HCT116 (cell line): ENCODE measurements around the gene CETP. TPM values are rescaled to one million over a fixed set of nuclear protein-coding genes. Genes with fewer than 3 reads are reported as not detected.

Experiments used
- ATAC-seq: fragments of 200-7000 bp; cut with Tn5 transposase; 2 replicates; pipeline ENCODE4 v1.9.1; 2020; ENCODE audit warnings: mild to moderate bottlenecking, moderate library complexity
- BruUV-seq: library from RNA; stranded (reverse); fragments of 400-500 nt; replicated peaks from 2 replicates; lab custom pipeline; 2021; lab: Mats Ljungman, UMichigan
- CTCF ChIA-PET: fragments of 300-600 bp; sonication (Branson Sonifier 250); formaldehyde crosslinking; loops from one replicate; lab custom pipeline; 2021; ENCODE audit warnings: antibody characterized with exemption; lab: Charles Lee
- POLR2A ChIA-PET: fragments of 300-600, 350-600 bp; sonication (Branson Sonifier 250); formaldehyde crosslinking; loops from one replicate; lab custom pipeline; 2021; ENCODE audit warnings: antibody characterized with exemption; lab: Charles Lee
- RAD21 ChIA-PET, 2 experiments: fragments of 300-600 bp; sonication (Branson Sonifier 250); formaldehyde crosslinking; loops; one replicate each; lab custom pipeline; 2023; ENCODE audit warnings: low total read pairs in 2 of 2; ENCODE audit not compliant: uncharacterized antibody in 2 of 2, unreplicated experiment in 2 of 2, low non-redundant PET in 1 of 2; lab: Charles Lee
- DNase-seq: peaks from one replicate; pipeline ENCODE4 v3.0.0-alpha.2; 2010; ENCODE audit warnings: low read depth, low spot score
- H2AFZ ChIP-seq: fragments of 200-600 bp; shearing (Covaris generic), sonication (generic); 2 replicates; pipeline ENCODE4 v1.6.1; 2017; ENCODE audit warnings: low read depth, mixed run types, mixed read lengths, antibody characterized with exemption, low read length; ENCODE audit not compliant: poor library complexity, severe bottlenecking
- H3K27ac ChIP-seq: 2 replicates; pipeline ENCODE4 v1.5.1; 2012; ENCODE audit warnings: low read depth, low read length
- H3K27me3 ChIP-seq: fragments of 200-600 bp; sonication (generic); 2 replicates; pipeline ENCODE4 v1.6.1; 2016; ENCODE audit warnings: mixed run types, low read length, mixed read lengths; ENCODE audit not compliant: insufficient read depth
- H3K36me3 ChIP-seq, 2 experiments: fragments of 200-500 bp in 1 of 2; fragments of 200-600 bp in 1 of 2; sonication (Bioruptor generic) in 1 of 2; sonication (generic) in 1 of 2; 2 replicates each; pipeline versions ENCODE4 v1.5.1 to v1.6.1; 2014 to 2016; ENCODE audit warnings: low read length in 2 of 2, inconsistent platforms in 1 of 2, mixed read lengths in 1 of 2, mixed run types in 1 of 2; ENCODE audit not compliant: insufficient read depth in 2 of 2, control insufficient read depth in 1 of 2
- H3K4me1 ChIP-seq, 2 experiments: fragments of 200-600 bp in 1 of 2; sonication (generic) in 1 of 2; 2 replicates each; pipeline versions ENCODE4 v1.5.1 to v1.6.1; 2012 to 2017; ENCODE audit warnings: low read length in 2 of 2, inconsistent platforms in 1 of 2, mild to moderate bottlenecking in 1 of 2, mixed read lengths in 1 of 2, mixed run types in 1 of 2, moderate library complexity in 1 of 2; ENCODE audit not compliant: insufficient read depth in 2 of 2, control insufficient read depth in 1 of 2
- H3K4me2 ChIP-seq: fragments of 200-600 bp; sonication (generic); 2 replicates; pipeline ENCODE4 v1.6.1; 2017; ENCODE audit warnings: mixed run types, low read length, mixed read lengths
- H3K4me3 ChIP-seq, 2 experiments: fragments of 200-600 bp in 1 of 2; sonication (generic) in 1 of 2; replicated peaks in 1 of 2; 2 replicates each; pipeline ENCODE4 v1.5.1; 2011 to 2016; ENCODE audit warnings: low read length in 2 of 2, control low read depth in 1 of 2, low read depth in 1 of 2, mild to moderate bottlenecking in 1 of 2, mixed read lengths in 1 of 2, mixed run types in 1 of 2
- H3K79me2 ChIP-seq: fragments of 200-600 bp; sonication (generic); 2 replicates; pipeline ENCODE4 v1.6.1; 2017; ENCODE audit warnings: mild to moderate bottlenecking, mixed run types, low read length, moderate library complexity, mixed read lengths; ENCODE audit not compliant: insufficient read depth
- H3K9ac ChIP-seq: fragments of 200-600 bp; sonication (generic); 2 replicates; pipeline ENCODE4 v1.6.1; 2016; ENCODE audit warnings: low read length, mixed read lengths
- H3K9me2 ChIP-seq: fragments of 200-600 bp; sonication (generic), shearing (Covaris generic); 2 replicates; pipeline ENCODE4 v1.6.1; 2017; ENCODE audit warnings: mixed run types, mild to moderate bottlenecking, moderate library complexity; ENCODE audit not compliant: insufficient read depth
- H3K9me3 ChIP-seq, 2 experiments: fragments of 200-500 bp in 1 of 2; fragments of 200-600 bp in 1 of 2; sonication (Bioruptor generic) in 1 of 2; sonication (generic) in 1 of 2; 2 replicates each; pipeline ENCODE4 v1.6.1; 2014 to 2017; ENCODE audit warnings: low read length in 2 of 2, mixed read lengths in 2 of 2, inconsistent platforms in 1 of 2, low read depth in 1 of 2, mild to moderate bottlenecking in 1 of 2, mixed run types in 1 of 2, moderate library complexity in 1 of 2; ENCODE audit not compliant: control insufficient read depth in 1 of 2, insufficient read depth in 1 of 2
- H4K20me1 ChIP-seq: fragments of 200-600 bp; sonication (generic), shearing (Covaris generic); 2 replicates; pipeline ENCODE4 v1.6.1; 2017; ENCODE audit warnings: mixed run types, mild to moderate bottlenecking, moderate library complexity; ENCODE audit not compliant: insufficient read depth
- CTCF ChIP-seq, 3 experiments: fragments of 200-600 bp in 1 of 3; sonication (generic) in 1 of 3; IDR thresholded peaks in 2 of 3; conservative IDR thresholded peaks in 1 of 3; 2 replicates each; pipeline ENCODE4 v1.5.1; 2012 to 2017; ENCODE audit warnings: low read depth in 2 of 3, low read length in 2 of 3, antibody characterized with exemption in 1 of 3, borderline replicate concordance in 1 of 3, control low read depth in 1 of 3, mild to moderate bottlenecking in 1 of 3, mixed read lengths in 1 of 3, mixed run types in 1 of 3, moderate library complexity in 1 of 3; ENCODE audit not compliant: insufficient read depth in 1 of 3
- MAX ChIP-seq: IDR thresholded peaks from 2 replicates; pipeline ENCODE4 v1.6.1; 2012
- POLR2A ChIP-seq: IDR thresholded peaks from 2 replicates; pipeline ENCODE4 v1.7.0; 2011; ENCODE audit warnings: borderline replicate concordance; ENCODE audit not compliant: insufficient read depth, insufficient read length; ENCODE audit errors: extremely low read depth
- RAD21 ChIP-seq: IDR thresholded peaks from 2 replicates; pipeline ENCODE4 v1.6.1; 2012; ENCODE audit warnings: low read depth, mild to moderate bottlenecking
- ZBTB33 ChIP-seq: IDR thresholded peaks from 2 replicates; pipeline ENCODE4 v1.6.1; 2011; ENCODE audit warnings: mild to moderate bottlenecking, low read length, moderate library complexity; ENCODE audit not compliant: insufficient replicate concordance; ENCODE audit errors: extremely low read depth
- intact Hi-C: fragments of 100-400 bp; cut with micrococcal nuclease; formaldehyde crosslinking; loops from 2 replicates; pipeline ENCODE4 v1.10.0; 2022
- total RNA-seq: library from RNA; stranded (reverse); gene quantifications from one replicate; pipeline ENCODE4 v1.2.1, GENCODE V29; 2021; ENCODE audit not compliant: unreplicated experiment

Gene CETP
- total RNA-seq, 1 experiment from 2014 or later = not detected

GRCh38 chr16:56997264-56997663, 35.5 kb downstream of the CETP start:
- BruUV-seq = no TSS peak
- ChIA-PET POLR2A (no interaction called here), RAD21 (no interaction called here), CTCF (no interaction called here)
- no peak overlapping the region for H3K9ac ChIP-seq
- no peak for ATAC-seq
- no peaks in the 10 kb centered on the region for H3K36me3 ChIP-seq
- intact Hi-C loops = no loop called here
- peaks cover 0 to 16% of the 10 kb centered on the region in 2 experiments; a peak in 3 of 4 replicates for H3K4me1 ChIP-seq
- no peak overlapping the region for H3K27ac ChIP-seq
- no peaks in the 10 kb centered on the region for H3K9me2 ChIP-seq
- no peak overlapping the region for H2AFZ ChIP-seq
- no peaks in the 10 kb centered on the region for H3K27me3 ChIP-seq
- H3K9me3 ChIP-seq = no peaks in the 10 kb centered on the region
- no peak for TF ChIP-seq POLR2A
- TF ChIP-seq ZBTB33 = no peak
- TF ChIP-seq RAD21 = no peak
- TF ChIP-seq CTCF (IDR thresholded peaks at IDR 0.05 in 2 of 3, conservative IDR thresholded peaks at IDR 0.05 in 1 of 3; ENCODE audit: borderline replicate concordance in 1 of 3, insufficient read depth in 1 of 3, low read depth in 2 of 3, low read length in 2 of 3) = no peak
- TF ChIP-seq MAX = no peak
- no peak overlapping the region for H3K4me2 ChIP-seq
- DNase-seq = no peak
- no peaks in the 10 kb centered on the region for H3K79me2 ChIP-seq
- no peaks in the 10 kb centered on the region for H4K20me1 ChIP-seq
- no peak overlapping the region for H3K4me3 ChIP-seq
